ENCODE data around the gene UMODL1. TPM values are rescaled to one million over a fixed set of nuclear protein-coding genes. Genes with fewer than 3 reads are reported as not detected.

UMODL1 gene
- total RNA-seq, 1 experiment from 2014 or later: not detected

DNA sequence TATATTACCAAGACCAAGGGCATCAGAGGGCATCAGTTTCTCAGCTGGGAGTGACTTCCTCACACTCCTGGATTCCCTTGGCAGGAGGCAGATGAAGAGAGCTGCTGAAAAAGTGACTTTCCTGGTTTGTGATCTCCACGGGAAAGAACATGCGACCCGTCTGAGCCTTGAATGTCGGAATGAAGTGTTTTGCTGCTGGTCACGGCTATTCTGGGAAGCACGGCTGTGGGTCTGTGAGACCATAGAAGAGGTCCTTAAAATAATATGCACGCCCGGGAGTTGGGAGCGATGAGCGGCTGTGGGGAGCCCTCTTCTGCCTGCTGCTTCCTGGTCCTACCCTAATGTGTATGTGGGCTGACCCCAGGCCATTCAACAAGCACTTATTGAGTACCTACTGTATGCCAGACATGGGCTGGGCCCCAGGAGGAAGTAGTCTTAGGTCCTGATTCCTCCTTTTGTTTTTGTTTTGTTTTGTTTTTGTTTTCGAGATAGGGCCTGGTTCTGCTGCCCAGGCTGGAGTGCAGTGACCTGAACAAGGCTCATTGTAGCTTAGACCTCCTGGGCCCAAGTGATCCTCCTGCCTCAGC, 13.2 kb upstream of the UMODL1 start:
- no peak for DNase-seq (ENCODE audit: low spot score)
- in situ Hi-C loops (cut with HindIII; ENCODE audit: low sequenced_read_pairs): no loop called here

DNA sequence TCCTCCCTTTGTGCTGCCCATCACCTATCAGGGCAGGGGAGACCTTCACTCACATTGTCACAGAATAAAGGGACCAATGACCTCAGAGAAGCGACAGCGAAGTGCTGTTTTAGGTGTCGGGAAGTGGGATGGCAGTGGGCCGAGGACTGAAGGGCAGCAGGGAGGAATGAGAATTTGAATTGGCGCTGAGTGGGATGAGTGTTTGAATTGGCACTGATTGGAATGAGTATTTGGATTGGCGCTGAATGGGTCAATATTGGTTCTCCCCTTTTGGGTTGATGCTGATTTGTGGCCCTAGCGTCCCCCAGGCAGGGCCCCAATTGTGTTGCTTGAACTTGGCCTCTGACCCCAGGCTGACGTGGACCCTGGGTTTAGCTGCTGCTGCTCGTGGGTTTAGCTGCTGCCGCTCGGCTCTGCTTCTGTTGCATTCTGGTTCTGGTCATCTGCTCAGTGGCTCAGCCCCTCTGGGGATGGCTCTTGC, 12.4 kb upstream of the UMODL1 start:
- no peak for DNase-seq (ENCODE audit: low spot score)
- in situ Hi-C loops (cut with HindIII; ENCODE audit: low sequenced_read_pairs): no loop called here

DNA sequence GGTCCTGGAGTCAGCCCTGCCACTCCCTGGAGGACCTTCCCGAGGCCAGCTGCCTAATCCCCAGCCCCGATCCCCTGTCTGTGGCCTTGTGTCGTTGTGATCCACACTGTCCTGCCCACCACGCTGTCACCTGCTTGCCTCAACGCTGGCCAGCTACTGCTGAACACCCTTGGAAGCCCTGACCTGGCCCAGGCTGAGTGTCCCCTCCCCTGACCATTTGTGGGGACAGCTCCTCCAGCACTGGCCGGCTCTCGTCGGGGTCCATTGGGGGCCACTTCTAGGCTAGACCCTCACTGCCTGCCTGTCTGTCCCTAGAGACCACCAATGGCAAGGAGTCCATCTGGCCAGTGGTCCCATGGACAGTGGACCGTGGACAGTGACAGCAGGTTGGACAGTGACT, 12.0 kb upstream of the UMODL1 start:
- in situ Hi-C loops (cut with HindIII; ENCODE audit: low sequenced_read_pairs): no loop called here
- no peak for DNase-seq (ENCODE audit: low spot score)

DNA sequence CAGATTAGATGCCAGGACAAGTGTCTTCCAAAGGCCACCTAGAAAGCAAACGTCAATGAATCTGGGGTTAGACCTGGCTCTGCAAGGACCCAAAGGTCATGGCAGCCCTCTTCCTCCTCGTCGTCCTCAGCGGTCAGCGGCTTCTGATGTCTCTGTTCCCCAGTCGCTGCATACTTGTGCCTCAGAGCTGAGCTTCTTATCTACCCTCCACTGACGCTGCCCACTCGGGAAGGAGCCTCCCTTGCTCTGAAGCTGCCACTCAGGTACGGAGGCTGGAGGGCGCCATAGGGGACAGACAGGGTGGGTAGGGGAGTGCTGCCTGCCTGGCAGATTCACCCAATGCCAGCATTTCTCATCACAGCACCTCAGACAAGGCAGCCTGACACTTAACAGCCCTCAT, 11.4 kb upstream of the UMODL1 start:
- in situ Hi-C loops (cut with HindIII; ENCODE audit: low sequenced_read_pairs): no loop called here
- DNase-seq (ENCODE audit: low spot score): no peak

DNA sequence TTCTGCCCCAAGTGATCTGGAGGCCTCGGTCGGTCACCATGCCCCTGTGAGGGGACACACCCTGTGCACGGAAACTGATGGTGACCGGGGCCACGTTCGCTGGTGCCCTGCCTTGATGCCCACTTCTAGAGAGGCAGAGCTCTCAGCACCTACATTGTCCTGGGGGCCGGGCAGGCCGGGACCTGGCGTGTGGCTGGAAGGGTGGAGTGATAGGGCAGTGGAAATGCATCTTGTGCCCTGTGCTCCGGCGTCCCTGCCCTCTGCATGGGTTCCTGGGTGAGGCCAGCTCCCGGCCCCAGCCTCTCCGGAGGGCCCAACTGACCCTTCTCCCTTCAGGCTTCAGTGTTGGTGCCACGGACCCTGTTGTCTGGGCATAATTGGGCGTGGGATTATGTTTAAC, 11.0 kb upstream of the UMODL1 start:
- in situ Hi-C loops (cut with HindIII; ENCODE audit: low sequenced_read_pairs): no loop called here
- DNase-seq (ENCODE audit: low spot score): no peak

DNA sequence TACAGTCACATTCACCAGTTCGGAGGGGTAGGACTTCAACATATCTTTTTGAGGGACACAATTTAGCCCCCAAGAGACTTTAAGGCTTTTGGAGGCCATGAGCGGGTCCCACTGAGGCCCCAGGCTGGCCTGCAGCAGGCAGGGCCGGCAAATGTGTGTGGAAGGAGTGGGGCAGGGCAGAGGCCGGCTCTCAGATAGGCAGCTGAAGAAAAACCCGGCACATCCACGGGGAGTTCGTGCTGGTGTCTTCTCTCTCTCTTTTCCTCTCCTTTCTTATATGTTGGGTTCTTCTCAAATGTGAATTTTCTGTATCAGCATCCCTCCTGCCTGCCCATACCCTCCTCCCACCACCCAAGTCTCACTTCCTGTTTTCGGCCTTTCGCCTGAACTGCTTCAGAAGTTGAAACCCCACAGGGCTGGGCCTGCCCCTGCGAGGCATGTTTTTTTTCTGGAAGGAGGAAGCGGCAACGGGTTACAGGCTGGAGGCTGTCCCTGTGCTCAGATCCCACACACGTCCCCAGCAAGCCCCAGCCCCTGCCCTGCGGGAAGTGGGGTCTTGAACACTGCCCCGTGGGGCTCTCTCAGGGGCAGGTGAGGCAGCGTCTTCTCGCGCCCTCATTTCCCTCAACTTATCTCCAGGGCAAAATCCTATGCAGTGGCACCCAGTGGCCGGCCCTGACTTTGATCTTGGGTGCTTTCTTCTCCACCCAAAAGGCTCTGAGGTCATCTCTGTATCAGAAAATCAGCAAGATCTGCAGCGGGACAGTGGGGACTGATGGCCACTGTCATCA, 9.7 kb upstream of the UMODL1 start:
- in situ Hi-C loops (cut with HindIII; ENCODE audit: low sequenced_read_pairs): no loop called here
- no peak for DNase-seq (ENCODE audit: low spot score)

DNA sequence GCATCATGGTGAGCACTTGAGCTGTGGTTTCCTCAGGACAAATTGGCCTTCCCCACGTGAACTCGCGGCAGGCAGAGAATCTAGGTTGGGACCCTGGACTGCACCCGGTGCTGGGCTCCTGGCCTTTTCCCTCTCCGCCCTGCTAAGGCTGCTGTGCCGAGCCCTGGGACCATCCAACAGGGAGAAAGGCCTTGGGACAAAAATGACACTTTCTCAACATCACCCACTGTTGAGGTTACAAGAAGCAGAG, 9.2 kb upstream of the UMODL1 start:
- DNase-seq (ENCODE audit: low spot score): no peak
- in situ Hi-C loops (cut with HindIII; ENCODE audit: low sequenced_read_pairs): no loop called here

DNA sequence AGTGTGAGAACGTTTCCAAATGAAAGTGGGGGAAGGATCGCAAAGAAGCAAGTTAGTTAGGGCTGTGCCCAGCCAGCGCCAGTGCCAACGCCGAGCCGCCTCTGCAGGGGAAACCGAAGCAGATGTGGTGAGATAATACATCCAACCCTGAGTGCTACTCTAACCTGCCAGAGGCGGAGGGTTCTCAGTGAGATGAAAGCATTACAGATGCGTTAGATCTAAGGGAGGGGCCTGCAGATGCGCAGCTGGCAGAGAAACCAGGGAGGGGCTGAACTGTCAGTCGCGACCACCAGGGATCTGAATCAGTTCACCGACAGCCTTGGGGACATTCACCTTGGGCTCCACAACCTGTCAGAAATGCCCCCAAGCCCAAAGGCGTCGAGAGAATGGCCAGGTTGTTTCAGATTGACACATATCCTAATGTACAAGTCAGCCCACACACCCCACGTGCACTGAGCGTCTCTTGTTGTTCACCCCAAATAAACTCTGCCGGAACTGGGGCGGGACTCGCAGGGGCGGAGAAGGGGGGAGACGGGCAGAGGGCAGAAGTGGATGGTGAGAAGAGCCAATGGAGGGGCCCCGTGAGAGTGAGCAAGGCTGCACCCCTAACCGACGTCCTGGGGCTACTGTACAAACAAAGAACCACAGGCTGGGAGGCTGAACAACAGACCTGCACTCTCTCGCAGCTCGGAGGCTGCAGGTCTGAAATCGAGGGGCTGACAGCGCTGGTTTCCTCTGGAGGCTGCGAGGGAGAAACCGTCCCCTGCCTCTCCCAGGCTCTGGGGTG, 8.7 kb upstream of the UMODL1 start:
- in situ Hi-C loops (cut with HindIII; ENCODE audit: low sequenced_read_pairs): no loop called here
- no peak for DNase-seq (ENCODE audit: low spot score)

DNA sequence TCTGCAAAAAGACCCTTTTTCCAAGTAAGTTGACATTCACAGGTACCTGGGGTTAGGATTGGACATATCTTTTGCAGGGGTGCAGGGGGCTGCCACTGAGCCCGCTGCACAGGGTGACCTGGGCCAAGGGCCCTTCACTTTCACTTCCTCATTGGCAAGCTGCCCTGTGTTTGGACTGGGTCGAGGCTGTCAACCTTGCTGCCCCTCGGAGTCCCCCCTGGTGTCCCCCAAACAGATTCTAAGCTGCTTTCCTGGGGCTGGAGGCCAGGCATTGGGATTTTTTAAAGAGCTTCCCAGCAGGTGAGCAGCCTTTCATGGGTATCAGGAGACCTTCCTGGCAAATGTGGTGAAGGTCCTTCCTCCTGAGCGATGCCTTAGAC, 7.9 kb upstream of the UMODL1 start:
- no peak for DNase-seq (ENCODE audit: low spot score)
- in situ Hi-C loops (cut with HindIII; ENCODE audit: low sequenced_read_pairs): no loop called here

DNA sequence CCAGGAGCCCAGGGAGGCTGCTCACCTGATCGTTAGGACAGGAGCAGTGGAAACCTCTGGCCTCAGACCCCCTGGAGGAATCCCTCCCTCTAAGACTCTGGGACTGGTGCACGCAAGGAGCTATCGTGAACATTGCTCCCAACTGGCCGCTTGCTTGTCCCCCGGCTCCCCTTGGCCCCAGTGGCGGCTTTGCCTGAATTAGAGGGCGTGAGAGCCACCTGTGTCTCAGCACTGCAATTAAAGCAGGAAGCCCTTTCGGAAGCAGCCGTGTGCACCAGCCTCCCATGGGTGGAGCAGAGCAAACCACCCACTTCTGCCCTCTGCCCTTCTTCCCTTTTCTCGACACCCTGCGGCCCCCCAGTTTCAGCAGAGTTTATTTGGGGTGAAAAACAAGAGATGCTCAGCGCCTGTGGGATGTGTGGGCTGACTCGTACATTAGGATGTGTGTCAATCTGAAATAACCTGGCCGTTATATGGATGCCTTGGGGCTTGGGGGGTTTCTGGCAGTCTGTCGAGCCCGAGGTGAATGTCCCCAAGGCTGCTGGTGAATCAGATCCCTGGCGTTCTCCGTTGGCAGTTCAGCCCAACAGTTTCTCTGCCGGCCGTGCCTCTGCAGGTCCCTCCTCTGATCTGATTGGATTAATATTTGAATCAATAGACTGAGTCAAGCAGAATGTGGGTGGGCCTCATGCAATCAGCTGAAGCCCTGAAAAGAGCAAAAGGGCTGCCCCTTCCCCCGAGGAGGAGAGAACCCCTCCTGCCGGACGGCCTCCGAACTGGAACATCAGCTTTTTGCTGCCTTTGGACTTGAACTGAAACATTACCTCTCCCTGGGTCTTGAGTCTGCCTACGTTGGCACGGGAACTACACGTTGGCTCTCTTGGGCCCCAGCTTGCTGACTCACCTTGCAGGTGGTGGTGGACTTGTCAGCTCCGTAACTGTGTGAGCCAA, 7.3 kb upstream of the UMODL1 start:
- no peak for DNase-seq (ENCODE audit: low spot score)
- in situ Hi-C loops (cut with HindIII; ENCODE audit: low sequenced_read_pairs): no loop called here

DNA sequence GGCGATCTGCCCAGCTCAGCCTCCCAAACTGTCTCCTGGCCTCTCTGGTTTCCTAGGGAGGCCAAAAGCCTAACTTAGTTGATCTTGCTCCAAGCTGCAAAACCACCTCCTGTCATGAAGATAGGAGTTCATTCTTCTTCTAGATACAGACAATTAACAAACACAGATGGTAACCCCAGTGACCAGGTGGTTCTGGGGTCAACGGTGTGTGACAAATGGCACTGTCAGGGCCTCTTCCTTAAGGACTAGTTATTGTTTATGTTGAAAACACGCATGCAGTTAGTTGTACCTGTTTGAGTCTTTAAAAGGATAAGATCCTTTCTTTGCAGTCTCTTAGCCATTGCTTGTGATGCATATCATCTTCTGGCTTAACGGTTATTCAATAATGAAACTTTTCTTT, 4.6 kb upstream of the UMODL1 start:
- in situ Hi-C loops (cut with HindIII; ENCODE audit: low sequenced_read_pairs): loop anchor here (5.0 kb wide), 1 partner anchor 49 kb away; no protein-coding TSS in a partner anchor
- no peak for DNase-seq (ENCODE audit: low spot score)

DNA sequence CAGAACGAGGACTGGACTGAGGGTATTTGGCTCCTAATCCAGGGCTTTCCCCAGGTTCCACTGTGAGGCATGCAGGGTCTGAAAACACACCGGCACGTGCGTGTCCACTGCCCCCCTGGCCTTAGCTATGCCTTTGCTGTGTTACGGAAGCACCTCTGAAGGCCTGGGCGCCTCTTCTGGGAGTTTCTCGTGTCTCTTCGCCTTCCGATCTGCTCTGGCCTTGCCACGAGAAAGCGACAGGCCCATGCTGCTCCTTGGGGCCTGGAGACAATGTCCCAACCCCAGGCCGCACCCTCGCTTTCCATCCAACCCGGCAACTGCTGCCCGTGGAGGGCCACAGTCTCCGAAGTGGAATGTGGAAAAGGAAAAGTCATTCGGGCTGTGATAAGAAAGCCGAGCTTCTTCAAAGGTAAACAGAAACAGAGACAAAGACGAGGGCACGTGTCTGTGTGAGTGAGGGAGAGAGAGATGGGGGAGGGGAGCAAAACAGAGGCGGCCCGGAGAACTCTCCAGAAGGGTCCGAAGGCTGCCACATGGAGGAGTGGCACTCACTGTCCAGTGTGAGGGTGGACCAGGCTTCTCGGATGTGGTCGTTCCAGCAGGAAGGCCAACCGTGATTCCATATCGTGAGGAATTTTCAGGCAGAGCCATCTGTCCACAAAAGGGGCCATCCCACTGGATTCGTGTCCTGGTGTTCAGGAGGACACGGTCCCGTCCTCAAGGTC, 3.4 kb upstream of the UMODL1 start:
- in situ Hi-C loops (cut with HindIII; ENCODE audit: low sequenced_read_pairs): loop anchor here (5.0 kb wide), 1 partner anchor 50 kb away; no protein-coding TSS in a partner anchor
- DNase-seq (ENCODE audit: low spot score): no peak

DNA sequence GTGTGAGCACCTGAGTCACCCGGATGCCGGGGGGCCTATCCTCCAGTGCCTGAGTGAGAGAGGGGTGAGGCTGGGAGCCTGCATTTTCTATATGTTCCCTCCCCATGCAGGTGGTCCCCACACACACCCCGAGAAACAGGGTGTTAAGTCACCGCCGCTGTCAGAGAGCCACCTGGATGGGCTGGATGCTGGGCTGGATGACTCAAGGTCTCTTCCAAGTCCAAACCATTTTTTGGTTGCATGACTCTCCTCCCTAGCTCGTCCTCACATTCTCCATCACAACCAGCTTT, 2.9 kb upstream of the UMODL1 start:
- in situ Hi-C loops (cut with HindIII; ENCODE audit: low sequenced_read_pairs): loop anchor here (5.0 kb wide), 1 partner anchor 51 kb away; no protein-coding TSS in a partner anchor
- no peak for DNase-seq (ENCODE audit: low spot score)

DNA sequence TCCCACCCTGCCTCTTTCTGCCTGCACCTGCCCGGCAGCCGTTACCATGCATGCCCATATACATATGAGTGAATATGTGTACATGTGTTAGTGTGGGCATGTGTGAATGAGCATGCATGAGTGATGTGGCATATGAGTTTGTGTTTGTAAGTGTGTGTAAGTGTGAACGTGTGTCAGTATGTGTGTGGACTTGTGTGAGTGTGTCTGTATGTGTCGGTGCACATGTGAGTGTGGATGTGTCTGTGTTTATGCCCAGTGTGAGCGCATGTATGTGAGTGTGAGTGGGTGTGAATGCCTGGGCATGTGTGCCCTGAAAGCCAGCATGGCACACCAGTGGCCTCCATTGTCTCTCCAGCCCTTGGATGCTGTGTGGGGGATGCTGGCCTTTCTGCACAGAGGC, 2.5 kb upstream of the UMODL1 start:
- no peak for DNase-seq (ENCODE audit: low spot score)
- in situ Hi-C loops (cut with HindIII; ENCODE audit: low sequenced_read_pairs): loop anchor here (5.0 kb wide), 1 partner anchor 51 kb away; no protein-coding TSS in a partner anchor

DNA sequence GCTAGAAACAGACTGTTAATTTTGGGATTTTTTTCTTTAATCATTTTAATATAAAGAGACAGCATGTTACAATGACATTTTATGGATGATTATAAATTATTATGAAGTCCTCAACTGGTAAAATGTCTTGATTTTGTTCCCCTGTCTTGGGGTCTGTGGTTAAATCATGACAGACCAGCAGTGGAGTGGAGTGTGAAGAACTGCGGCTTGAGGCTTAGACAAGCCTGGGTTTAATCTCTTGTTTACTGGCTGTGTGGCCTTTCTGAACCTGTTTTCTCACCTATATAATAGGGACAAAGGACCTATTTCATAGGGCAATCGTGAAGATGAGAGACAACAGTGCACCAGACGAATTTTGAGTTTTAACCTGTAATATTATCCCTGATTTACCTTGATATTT, 1.8 kb upstream of the UMODL1 start:
- in situ Hi-C loops (cut with HindIII; ENCODE audit: low sequenced_read_pairs): loop anchor here (5.0 kb wide), 1 partner anchor 52 kb away; no protein-coding TSS in a partner anchor
- no peak for DNase-seq (ENCODE audit: low spot score)

DNA sequence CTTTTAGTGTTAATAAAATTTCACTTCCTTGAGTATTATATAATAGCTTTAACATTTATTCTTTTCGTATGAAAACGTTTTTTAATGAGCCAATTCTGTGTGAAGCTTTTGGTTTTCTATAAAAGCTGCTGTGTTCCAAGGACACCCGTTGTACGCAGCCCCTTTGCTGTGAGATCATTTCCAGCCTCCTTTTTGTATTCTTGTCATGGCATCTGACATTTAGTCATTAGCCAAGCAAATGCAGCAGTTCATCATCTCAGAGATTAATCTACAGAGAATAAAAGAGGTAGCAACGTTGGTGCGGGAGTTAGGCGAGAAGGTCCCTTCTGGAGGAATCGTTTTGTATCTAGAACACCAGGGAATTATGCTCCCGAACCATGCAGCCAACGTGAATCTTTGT, 1.3 kb upstream of the UMODL1 start:
- DNase-seq (ENCODE audit: low spot score): no peak
- in situ Hi-C loops (cut with HindIII; ENCODE audit: low sequenced_read_pairs): loop anchor here (5.0 kb wide), 1 partner anchor 53 kb away; no protein-coding TSS in a partner anchor

DNA sequence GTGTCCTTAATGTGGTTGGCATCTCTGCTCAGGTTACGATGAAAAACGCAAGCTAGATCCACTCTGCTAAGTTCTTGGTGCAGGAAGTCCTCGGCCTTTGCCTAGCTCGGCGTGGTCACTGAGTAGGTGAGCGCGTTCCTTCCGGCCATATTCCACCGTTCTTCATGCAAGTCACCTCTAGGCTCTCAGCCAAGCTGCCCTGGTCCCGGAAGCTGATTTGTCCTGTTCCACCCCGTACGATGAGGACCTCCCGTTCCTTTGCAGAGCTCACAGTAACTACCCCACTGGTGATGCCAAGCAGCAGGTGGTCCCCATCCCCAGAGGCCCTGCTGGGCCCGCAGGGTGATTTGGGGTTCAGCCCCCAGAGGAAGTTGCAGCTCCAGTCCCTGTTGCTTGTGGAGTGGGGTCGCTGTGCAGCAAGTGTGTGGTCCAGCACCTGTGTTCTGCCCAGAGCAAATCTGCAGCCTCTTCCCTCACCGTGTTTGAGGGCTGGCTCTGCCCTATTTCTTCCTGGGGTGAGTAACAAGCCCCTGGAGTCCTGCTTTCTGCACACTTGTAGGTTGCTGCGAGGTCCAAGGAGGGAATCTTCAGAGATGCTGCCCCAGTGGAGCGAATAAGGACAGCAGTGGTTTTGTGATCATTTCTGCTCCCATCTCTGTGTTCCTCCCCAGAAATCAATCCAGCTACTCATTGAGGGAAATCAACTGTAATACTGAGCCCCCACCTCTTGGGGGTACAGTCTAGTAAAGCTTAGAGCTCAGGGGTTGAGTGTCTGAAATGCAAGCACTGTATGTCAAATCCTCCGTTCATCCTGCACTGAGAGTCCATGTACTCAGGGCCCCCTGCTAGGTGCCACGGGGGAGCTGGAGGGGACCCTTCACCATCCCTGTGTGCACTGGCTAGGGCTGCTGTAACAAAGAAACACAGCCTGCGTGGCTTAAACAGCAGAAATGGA, 2.3 kb downstream of the UMODL1 start:
- in situ Hi-C loops (cut with HindIII; ENCODE audit: low sequenced_read_pairs): no loop called here
- DNase-seq (ENCODE audit: low spot score): no peak
